GM18873 (cell line): Measurements from ENCODE around the gene TMED1.
A peak's percentile ranks its signal among the peaks of the same experiment; 100 is the strongest.

Experiments used
- ATAC-seq: cut with Tn5 transposase; IDR thresholded peaks from one replicate; pipeline ENCODE4 v1.9.1; 2021; ENCODE audit warnings: mild to moderate bottlenecking, moderate library complexity, moderate number of reproducible peaks; ENCODE audit not compliant: unreplicated experiment, low FRiP score

TMED1 gene

GRCh38 chr19:10812902-10813404, 23.1 kb downstream of the TMED1 start:
- ATAC-seq: no peak

GRCh38 chr19:10812196-10812595, 23.8 kb downstream of the TMED1 start:
- ATAC-seq: no peak

GRCh38 chr19:10811391-10812111, 24.5 kb downstream of the TMED1 start:
- no peak for ATAC-seq

DNA sequence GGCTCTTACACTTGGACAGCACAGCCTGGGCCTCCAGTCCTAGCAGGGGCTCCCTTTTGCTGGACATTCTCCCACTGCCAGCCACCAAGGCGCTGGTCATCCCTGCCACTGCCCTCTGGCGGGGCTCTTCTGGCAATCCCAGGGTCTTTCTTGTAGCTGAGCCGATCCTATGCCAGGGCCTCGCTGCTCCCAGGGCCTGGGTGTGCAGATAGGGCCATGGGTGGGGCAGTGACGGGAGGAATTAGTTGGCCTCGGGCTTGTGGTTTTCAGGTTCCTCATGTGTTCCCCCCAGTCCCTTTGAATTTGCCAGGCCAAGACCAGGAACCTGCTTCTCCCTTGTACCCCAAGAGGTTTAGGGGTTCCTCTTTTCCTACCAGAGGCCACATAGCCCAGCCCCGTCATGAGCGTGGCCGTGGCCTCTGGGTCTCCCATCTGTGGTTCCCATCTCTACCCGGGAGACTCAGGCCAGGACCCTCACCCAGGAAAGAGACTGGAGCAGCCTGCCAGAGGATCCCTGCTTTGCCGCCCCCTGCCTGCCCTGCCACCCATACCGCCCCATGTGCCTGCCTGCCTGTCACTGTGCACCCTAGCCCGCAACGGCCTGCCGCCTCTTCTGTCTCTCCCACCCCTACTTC, 26.2 kb downstream of the TMED1 start:
- no peak for ATAC-seq

GRCh38 chr19:10808937-10809649, 26.9 kb downstream of the TMED1 start:
- no peak for ATAC-seq

DNA sequence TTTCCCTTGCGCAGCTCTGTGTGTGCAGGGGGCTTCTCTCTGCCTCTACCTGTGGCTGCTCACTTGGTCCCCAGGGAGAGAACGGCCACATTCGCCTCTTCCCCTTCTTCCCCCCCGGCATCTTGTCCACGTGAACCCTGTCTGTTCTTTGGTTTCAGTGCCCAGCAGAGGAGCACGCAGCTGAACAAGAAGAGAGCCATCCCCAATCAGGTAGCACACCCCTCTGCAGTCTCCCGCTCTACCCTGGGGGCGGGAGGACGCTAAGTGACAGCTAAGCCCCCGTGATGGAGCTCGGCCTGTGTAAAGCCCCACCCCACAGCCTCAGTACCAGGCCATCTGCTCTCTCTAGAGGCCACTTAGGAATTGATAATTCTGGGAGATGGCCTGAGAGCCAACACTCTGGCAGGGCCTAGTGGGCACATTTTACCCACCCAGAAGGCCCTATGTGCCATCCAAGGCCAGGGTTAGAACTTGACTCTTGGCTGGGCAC, 30.2 kb downstream of the TMED1 start:
- ATAC-seq: no peak

- ATAC-seq: no peak
Measured at GRCh38 chr19:10805065-10805757, 30.8 kb downstream of the TMED1 start.

DNA sequence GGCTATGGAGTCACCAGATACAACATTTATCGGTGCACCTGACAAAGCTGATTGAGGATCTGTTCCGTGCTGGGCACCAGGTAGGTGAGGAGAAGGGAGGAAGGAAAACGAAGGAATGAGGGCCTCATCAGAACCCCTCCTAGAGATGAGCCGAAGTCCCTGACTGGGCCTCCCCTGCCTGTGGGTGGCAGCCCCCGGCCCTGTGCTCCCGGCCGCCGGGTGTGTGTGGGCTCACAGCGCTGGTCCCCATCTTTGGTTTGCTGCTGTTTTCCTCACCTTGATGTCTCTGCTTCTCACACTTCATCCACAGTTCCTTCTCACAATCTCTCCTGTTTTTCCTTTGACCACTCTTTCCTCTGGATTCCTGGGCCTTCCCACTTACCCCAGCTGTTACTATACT, 32.8 kb downstream of the TMED1 start:
- ATAC-seq: no peak

- ATAC-seq: no peak
Measured at GRCh38 chr19:10802479-10802878, 33.5 kb downstream of the TMED1 start.

DNA sequence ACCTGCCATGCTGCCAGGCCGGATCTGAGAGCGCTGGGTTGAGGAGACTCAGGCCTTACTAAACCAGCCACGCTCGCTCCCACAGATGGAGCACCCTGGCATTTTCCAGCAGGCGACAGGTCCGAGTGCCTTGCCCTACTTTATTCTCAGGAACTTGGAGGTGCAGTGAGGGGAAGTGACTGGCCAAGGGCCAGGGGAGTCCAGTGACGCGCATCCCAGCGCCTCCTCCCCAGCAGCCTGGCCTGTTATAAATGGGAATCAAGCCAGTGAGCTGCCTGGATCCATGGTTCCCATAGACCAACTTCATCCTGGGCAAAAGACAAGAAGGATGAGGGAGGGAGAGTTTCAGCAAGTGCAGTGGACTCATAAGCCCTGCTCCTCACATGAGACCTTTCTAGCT, 35.5 kb downstream of the TMED1 start:
- no peak for ATAC-seq

DNA sequence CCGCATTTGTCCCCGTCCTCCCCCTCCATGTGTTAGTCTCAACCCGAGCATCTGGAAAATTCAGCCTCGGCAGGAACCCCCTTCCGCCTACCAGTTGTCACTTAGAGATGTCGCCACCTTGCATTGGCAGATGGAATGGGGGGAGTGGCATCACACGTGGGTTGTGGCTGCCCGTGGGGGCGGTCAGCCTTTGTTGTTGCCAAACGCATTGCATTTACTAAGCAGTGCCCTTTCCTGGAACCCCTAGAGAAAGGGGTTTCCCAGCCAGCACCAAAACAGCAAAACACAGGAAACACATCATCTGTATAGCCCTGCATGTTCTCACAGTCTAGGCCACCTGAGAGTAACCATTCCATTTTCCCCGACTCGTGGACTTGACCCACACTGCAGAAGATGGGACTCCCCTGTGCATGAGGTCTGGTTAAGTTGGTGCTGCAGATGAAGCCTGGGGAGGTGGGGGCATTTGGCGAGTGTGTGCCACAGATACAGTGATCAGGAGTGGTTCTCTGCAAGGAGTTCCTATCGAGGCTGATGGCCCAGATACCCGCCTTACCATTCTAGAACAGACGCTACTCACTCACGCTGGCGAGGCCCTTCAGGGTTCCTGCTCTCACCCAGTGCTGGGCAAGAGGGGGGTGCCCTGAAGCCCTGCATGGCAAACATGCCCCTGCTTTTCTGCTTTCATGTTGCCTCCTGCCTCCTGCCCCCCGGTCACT, 38.3 kb downstream of the TMED1 start:
- peak; percentile 66 for ATAC-seq

- no peak for ATAC-seq
Measured at GRCh38 chr19:10797078-10797477, 38.9 kb downstream of the TMED1 start.

- no peak for ATAC-seq
Measured at GRCh38 chr19:10796653-10797052, 39.4 kb downstream of the TMED1 start.

DNA sequence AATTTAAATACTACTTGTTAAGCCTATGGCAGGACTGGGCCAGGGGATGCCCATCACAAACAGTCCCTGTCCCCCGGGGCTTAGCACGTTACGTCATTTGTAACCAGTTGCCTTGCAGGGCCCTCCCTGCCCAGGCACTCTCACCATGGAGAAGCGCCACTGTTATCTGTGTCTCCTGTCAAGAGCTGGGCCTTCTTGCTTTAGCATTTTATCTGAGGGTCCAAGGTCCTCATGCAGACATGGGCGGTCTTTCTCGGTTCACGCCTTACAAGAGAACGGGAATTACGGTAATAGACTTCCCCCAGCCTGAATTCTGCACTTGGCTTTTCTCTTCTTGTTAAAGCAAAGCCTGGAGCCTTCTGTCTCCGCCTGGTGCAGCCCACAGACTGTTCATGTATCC, 46.1 kb downstream of the TMED1 start:
- ATAC-seq: no peak

- ATAC-seq: no peak
Measured at GRCh38 chr19:10788146-10788545, 47.9 kb downstream of the TMED1 start.

GRCh38 chr19:10784257-10784656, 51.8 kb downstream of the TMED1 start:
- no peak for ATAC-seq

GRCh38 chr19:10782795-10783194, 53.2 kb downstream of the TMED1 start:
- no peak for ATAC-seq
